AG20443 (cell line): ENCODE measurements around the gene SLC44A1.

Source experiments
- DNase-seq: peaks from one replicate; pipeline ENCODE4 v3.0.0; 2012; ENCODE audit warnings: low spot score, mixed read lengths

Gene SLC44A1

DNA sequence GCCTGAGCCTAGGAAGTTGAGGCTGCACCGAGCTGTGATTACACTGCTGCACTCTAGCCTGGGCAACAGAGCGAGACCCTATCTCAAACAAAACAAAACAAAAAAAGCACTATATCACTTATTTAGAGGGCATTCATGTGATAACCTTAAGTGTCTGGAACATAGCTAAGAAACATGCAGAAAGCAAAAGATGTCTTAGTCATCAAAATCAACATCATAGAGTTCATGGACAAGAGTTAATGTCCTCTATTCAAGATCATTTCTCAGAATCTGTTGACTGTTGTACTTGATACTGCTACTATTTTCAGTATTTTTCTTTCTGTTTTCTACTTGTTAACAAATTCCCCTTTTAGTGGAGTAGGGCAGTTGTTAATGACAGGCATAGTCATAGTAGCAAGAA, 228.8 kb downstream of the SLC44A1 start:
- DNase-seq, result no peak

DNA sequence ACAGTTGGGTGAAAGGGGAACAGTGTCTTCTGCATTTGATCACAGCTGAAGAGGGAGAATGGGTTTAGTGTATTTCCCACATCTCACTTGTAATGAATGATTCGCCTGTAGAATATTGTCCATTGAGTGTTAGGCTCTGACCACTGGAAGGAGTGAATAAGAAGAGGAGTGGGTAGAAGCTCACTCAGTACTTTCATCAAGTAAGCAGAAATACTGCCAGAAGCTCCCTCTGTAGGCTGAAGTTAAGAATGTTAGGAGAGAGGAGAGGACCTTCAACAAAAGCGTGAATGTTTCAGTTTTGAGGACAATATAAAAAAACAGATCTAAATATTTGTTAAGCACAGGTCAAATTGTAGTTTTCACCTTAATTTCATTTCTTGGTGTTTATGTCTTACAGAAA, 230.9 kb downstream of the SLC44A1 start:
- peak; percentile 15 for DNase-seq

DNA sequence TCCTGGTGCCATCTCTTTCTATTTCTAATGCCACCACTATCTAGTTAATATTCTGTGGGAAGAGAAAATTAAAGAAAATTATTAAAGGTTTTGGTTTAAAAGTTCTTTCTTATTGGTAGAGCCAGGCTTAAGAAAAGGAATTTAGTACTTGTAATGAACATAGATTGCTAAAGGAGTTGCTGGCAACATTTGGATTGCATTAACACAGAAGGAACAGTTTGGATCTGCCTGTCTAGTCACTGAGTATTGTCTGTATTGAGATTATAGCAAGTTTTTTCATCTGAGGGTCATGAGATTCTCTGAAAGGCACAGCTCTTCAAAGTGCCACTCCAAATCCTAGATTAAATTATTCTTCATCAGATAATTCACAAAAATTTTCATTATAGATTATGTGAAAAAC, 235.4 kb downstream of the SLC44A1 start:
- no peak for DNase-seq

DNA sequence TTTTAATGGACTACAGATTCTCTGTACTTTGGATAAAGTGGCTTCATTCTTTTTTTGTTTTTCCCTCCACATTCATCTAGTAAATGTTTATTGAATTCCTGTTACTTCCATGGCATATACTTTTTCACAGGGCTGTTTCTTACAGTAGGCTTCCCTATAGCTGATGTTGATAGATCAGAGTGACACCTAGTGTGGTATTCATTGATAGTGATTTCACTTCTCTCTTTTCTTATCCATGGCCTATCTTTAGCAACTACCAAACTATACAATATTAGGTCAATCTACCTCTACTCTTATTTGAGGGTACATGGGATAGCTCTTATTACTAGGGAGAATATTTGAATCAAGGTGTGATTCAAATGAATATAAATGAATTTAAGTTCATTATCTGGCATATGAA, 239.2 kb downstream of the SLC44A1 start:
- DNase-seq, result no peak

DNA sequence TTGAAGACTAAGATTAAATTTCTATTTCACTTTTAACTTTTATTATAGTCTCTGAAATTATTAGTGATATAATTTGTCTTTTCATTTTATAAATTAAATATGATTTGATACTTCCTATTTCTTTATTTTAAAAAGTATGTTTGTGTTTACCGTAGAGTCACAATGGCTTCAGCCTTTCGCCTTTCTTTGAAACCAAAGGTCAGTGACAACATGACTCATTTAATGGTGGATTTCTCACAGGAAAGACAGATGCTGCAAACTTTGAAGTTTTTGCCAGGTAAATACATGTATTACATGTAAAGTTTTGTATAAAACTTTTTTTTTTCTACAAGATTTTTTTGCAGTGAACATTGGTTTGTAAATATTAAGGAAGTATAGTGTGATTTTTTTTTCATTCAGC, 239.8 kb downstream of the SLC44A1 start:
- DNase-seq, result no peak

DNA sequence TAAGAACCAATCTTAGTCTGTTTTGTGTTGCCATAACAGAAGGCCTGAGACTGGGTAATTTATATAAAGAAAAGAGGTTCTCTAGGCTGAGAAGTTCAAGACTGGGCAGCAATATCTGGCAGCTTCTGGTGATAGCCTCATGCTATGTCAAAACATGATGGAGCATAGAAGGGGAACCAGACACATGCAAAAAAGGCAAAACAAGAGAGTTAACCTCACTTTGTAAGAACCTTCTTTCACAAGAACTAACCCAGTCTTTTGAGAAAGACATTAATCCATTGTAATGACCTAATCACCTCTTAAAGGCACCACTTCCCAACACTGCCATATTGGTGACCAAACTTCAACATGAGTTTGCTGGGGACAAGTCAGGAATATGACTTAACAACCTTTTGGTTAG, 240.7 kb downstream of the SLC44A1 start:
- DNase-seq, result no peak
